Esophagus muscularis mucosa (tissue), 4 donors: Measurements from ENCODE around the gene LAMA3.

Experiments
- EP300 ChIP-seq: sonication (generic); formaldehyde crosslinking; IDR thresholded peaks from one replicate; pipeline ENCODE4 v1.6.1; 2017; ENCODE audit warnings: antibody characterized with exemption
- POLR2A ChIP-seq: fragments of 450-650 bp; IDR thresholded peaks from one replicate; pipeline ENCODE4 v1.6.1; 2017; ENCODE audit warnings: antibody characterized with exemption, moderate library complexity, mild to moderate bottlenecking, low read depth
- POLR2AphosphoS5 ChIP-seq, 2 donors: sonication (generic); formaldehyde crosslinking; IDR thresholded peaks; one replicate each; pipeline ENCODE4 v1.6.1; 2017; ENCODE audit warnings: antibody characterized with exemption in 2 of 2
- TF ChIP-seq, protein P1 (sequence below), 3 experiments: fragments of 200-600 bp in 2 of 3; fragments of 450-650 bp in 1 of 3; sonication (generic) in 2 of 3; IDR thresholded peaks; one replicate each; pipeline ENCODE4 v1.5.1; 2017 to 2019; ENCODE audit warnings: antibody characterized with exemption in 3 of 3, mild to moderate bottlenecking in 2 of 3, moderate library complexity in 1 of 3

DNA sequence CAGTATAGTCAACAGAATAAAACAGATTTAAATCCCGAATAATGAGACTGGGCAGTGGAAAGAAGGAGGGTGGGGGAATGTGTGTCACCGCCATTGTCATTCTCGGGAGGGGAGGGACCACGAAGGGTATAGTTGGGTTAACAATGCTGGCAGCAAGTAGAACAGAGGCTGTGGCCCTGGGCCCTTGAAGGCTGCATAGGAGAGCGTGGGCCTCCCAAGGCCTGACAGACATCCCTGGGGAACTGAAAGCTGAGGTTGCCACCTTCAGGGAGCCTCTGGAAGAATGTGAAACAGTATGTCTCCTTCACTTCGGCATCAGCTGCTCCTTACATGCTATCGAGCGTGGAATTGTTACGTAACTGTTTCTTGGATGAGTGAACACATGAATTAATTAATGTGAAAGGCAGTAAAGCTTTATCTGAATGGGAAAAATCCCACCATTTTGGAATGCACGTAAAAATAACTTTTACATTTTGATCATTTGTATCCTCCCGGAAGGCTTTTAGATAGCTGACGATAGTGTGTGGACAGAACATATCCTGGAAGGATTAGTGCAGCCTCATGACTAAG, 232.5 kb downstream of the LAMA3 start:
- TF ChIP-seq, protein P1, sequence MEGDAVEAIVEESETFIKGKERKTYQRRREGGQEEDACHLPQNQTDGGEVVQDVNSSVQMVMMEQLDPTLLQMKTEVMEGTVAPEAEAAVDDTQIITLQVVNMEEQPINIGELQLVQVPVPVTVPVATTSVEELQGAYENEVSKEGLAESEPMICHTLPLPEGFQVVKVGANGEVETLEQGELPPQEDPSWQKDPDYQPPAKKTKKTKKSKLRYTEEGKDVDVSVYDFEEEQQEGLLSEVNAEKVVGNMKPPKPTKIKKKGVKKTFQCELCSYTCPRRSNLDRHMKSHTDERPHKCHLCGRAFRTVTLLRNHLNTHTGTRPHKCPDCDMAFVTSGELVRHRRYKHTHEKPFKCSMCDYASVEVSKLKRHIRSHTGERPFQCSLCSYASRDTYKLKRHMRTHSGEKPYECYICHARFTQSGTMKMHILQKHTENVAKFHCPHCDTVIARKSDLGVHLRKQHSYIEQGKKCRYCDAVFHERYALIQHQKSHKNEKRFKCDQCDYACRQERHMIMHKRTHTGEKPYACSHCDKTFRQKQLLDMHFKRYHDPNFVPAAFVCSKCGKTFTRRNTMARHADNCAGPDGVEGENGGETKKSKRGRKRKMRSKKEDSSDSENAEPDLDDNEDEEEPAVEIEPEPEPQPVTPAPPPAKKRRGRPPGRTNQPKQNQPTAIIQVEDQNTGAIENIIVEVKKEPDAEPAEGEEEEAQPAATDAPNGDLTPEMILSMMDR (IDR thresholded peaks at IDR 0.05) = no peak
- no peak for TF ChIP-seq POLR2A
- no peak for TF ChIP-seq POLR2AphosphoS5 (IDR thresholded peaks at IDR 0.05)
- no peak for TF ChIP-seq EP300
